Measurements from ENCODE around the gene FES.
"Not testable (repeated sequence)": the region's sequence is repeated elsewhere in the genome, so short reads cannot be mapped to it uniquely, and the experiment has no call there.

The FES gene

GRCh38 chr15:90860942-90861675 lies 23.2 kb upstream of the FES start:
- no peak for DNase-seq (ENCODE audit: low spot score)
- no peak for FAIRE-seq

GRCh38 chr15:90862487-90862886 lies 21.8 kb upstream of the FES start:
- DNase-seq (ENCODE audit: low spot score), result no peak
- no peak for FAIRE-seq

- FAIRE-seq (no peak), DNase-seq (ENCODE audit: low spot score) (no peak)
These were observed 21.1 kb upstream of the FES start for GRCh38 chr15:90862964-90863778.

- FAIRE-seq (no peak), DNase-seq (ENCODE audit: low spot score) (no peak)
These were observed 20.3 kb upstream of the FES start for GRCh38 chr15:90863987-90864386.

- FAIRE-seq (no peak), DNase-seq (ENCODE audit: low spot score) (no peak)
These were observed 19.8 kb upstream of the FES start for GRCh38 chr15:90864507-90864906.

GRCh38 chr15:90865702-90866101 lies 18.6 kb upstream of the FES start:
- no peak for DNase-seq (ENCODE audit: low spot score)

GRCh38 chr15:90866161-90866715 lies 18.1 kb upstream of the FES start:
- DNase-seq (ENCODE audit: low spot score) (no peak), FAIRE-seq (no peak)

More at GRCh38 chr15:90865702-90866101, 18.6 kb upstream of the FES start:
- no peak for FAIRE-seq

GRCh38 chr15:90866800-90867199 lies 17.5 kb upstream of the FES start:
- DNase-seq (ENCODE audit: low spot score), result no peak
- FAIRE-seq, result no peak

- DNase-seq (ENCODE audit: low spot score) (no peak), FAIRE-seq (no peak)
These were observed 16.0 kb upstream of the FES start, which contains the start of gene FURIN for GRCh38 chr15:90868261-90868689. Gene FURIN (plus strand): TSS chr15:90868588. CDS start chr15:90875741, 7,153 bp downstream.

- DNase-seq (ENCODE audit: low spot score) (no peak), FAIRE-seq (no peak)
These were observed 15.2 kb upstream of the FES start for GRCh38 chr15:90869140-90869541.

GRCh38 chr15:90869601-90870353 lies 14.5 kb upstream of the FES start:
- FAIRE-seq (no peak), DNase-seq (ENCODE audit: low spot score) (peak; percentile 89)

- no peak for DNase-seq (ENCODE audit: low spot score)
- no peak for FAIRE-seq
These were observed 13.8 kb upstream of the FES start for GRCh38 chr15:90870354-90871138.

- FAIRE-seq, result no peak
These were observed 13.1 kb upstream of the FES start for GRCh38 chr15:90871139-90871715.

GRCh38 chr15:90871716-90872485 lies 12.4 kb upstream of the FES start:
- FAIRE-seq, result no peak
- DNase-seq (ENCODE audit: low spot score), result peak; percentile 30

More at GRCh38 chr15:90871139-90871715, 13.1 kb upstream of the FES start:
- peak; percentile 53 for DNase-seq (ENCODE audit: low spot score)

GRCh38 chr15:90872486-90873184 lies 11.7 kb upstream of the FES start:
- DNase-seq (ENCODE audit: low spot score), result peak; percentile 62
- FAIRE-seq, result no peak

- FAIRE-seq (no peak), DNase-seq (ENCODE audit: low spot score) (no peak)
These were observed 10.8 kb upstream of the FES start for GRCh38 chr15:90873488-90873997.

- no peak for DNase-seq (ENCODE audit: low spot score)
- FAIRE-seq, result no peak
These were observed 10.2 kb upstream of the FES start for GRCh38 chr15:90873998-90874605.

- not testable (repeated sequence) for FAIRE-seq; DNase-seq (ENCODE audit: low spot score)
These were observed 9.3 kb upstream of the FES start for GRCh38 chr15:90874986-90875385.

Measured in urothelium cell line (cell line).